ENCODE results near the gene MICALL1.
A peak's percentile ranks its signal among the peaks of the same experiment; 100 is the strongest.
"Not testable (repeated sequence)": the region's sequence is repeated elsewhere in the genome, so short reads cannot be mapped to it uniquely, and the experiment has no call there.

The MICALL1 gene

DNA sequence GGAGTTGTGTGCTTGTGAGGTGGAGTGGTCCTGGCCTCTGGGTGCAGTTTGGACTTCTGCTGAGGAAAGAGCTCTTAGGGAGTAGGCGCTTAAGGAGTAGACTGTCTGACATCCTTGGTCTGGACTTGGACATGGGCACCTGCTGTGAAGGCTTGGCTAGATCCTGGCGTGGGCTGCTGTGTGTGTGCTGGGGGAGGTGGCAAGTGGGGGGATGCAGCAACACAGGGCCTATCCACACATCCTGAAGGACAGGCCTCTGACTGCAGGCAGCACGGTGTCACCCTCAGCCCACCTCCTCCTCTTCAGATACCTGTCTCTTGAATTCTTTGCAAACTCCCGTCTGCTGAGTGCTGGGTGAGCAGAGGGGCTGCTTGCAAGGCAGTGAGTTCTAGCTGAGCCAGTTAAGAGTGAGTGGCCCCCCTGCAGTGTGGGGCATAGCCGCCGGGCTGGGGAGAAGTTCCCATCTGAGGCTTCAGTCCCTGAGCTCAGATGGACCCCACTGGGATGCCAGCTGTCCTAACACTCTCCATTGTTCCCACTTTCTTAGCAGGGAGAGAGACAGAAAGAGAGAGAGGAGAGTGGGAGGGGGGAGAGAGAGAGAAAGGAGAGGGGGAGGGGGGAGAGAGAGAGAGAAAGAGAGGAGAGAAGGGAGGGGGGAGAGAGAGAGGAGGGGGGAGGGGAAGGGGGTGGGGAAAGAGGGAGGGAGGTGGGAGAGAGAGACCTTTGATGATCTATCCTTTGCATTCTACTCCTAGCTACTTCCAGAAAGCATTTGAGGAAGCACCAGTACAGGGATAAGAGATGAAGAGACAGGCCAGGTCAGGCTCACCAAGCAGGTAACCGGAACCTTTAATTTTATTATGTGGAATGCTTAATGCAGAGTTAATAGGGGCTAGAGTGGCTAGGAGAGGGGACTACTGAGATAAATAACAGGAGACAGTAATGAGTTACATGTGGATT, 65.7 kb downstream of the MICALL1 start:
- Histone ChIP-seq H3K9ac (ENCODE audit: low read depth, low read length) (no peak overlapping the region), H3K4me3 (ENCODE audit: low read depth, low read length) (no peak overlapping the region), H3K4me1 (ENCODE audit: control insufficient read depth, insufficient read depth, low read length) (peaks cover 12% of the 10 kb centered on the region), H3K27me3 (ENCODE audit: control insufficient read depth, insufficient read depth, low read length) (no peaks in the 10 kb centered on the region), H3K9me3 (ENCODE audit: control insufficient read depth, insufficient read depth, low read length) (no peaks in the 10 kb centered on the region), H3K36me3 (ENCODE audit: control insufficient read depth, insufficient read depth, low read length) (peaks cover 31% of the 10 kb centered on the region)

GRCh38 chr22:37972527-37972926, 66.4 kb downstream of the MICALL1 start:
- Histone ChIP-seq H3K36me3 (ENCODE audit: control insufficient read depth, insufficient read depth, low read length) (peaks cover 25% of the 10 kb centered on the region), H3K27me3 (ENCODE audit: control insufficient read depth, insufficient read depth, low read length) (no peaks in the 10 kb centered on the region), H3K9ac (ENCODE audit: low read depth, low read length) (no peak overlapping the region), H3K4me3 (ENCODE audit: low read depth, low read length) (no peak overlapping the region), H3K9me3 (ENCODE audit: control insufficient read depth, insufficient read depth, low read length) (no peaks in the 10 kb centered on the region), H3K4me1 (ENCODE audit: control insufficient read depth, insufficient read depth, low read length) (peaks cover 12% of the 10 kb centered on the region)

DNA sequence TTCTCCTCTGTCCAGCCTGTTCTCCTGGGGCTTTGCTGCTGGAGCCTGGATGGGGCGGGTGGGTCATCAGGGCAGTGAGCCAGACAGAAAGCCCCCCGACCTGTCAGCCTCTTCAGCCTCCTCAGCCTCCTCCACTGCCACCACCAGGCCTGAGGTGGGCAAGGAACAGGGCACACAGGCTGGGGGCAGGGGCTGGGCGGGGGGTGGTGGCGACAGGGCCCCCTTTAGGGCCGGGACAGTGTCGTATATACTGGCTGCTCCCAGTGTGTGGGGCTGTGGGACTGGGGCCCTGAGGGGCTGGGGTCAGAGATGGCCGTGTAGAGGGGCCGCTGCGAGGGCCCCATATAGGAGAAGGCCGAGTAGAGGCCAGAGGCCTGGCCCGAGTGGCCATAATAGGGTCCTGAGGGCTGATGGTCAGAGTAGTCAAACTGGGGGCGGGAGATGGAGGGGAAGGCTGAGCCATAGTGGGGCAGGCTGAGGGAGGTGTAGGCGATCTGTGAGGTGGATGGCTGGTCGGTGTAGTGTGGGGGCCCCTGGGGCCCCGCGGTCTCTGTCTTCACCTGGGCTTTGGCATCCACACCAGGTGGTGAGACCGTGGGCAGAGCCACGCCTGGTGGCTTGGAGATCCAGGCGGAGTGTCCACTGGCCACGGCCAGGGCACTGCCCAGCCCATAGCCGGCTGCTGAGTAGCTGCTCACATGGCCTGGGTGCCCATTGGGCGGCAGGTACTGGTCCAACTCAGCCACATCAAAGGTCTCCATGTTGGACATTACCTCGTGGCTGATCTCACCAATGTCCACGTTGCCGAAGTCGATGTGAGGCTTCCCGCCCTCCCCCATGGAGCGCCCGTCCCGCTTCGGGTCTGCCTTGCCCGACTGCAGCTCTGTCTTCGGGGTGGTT, 67.4 kb downstream of the MICALL1 start:
- Histone ChIP-seq H3K9ac (ENCODE audit: low read depth, low read length) (no peak overlapping the region), H3K27me3 (ENCODE audit: control insufficient read depth, insufficient read depth, low read length) (no peaks in the 10 kb centered on the region), H3K9me3 (ENCODE audit: control insufficient read depth, insufficient read depth, low read length) (no peaks in the 10 kb centered on the region), H3K4me3 (ENCODE audit: low read depth, low read length) (no peak overlapping the region), H3K4me1 (ENCODE audit: control insufficient read depth, insufficient read depth, low read length) (peaks cover 12% of the 10 kb centered on the region), H3K36me3 (ENCODE audit: control insufficient read depth, insufficient read depth, low read length) (peaks cover 24% of the 10 kb centered on the region)

GRCh38 chr22:37975153-37975552, 69.1 kb downstream of the MICALL1 start:
- no peaks in the 10 kb centered on the region for H3K9me3 ChIP-seq (ENCODE audit: control insufficient read depth, insufficient read depth, low read length)
- peaks cover 12% of the 10 kb centered on the region for H3K4me1 ChIP-seq (ENCODE audit: control insufficient read depth, insufficient read depth, low read length)
- no peak overlapping the region for H3K4me3 ChIP-seq (ENCODE audit: low read depth, low read length)
- no peaks in the 10 kb centered on the region for H3K27me3 ChIP-seq (ENCODE audit: control insufficient read depth, insufficient read depth, low read length)
- no peak overlapping the region for H3K9ac ChIP-seq (ENCODE audit: low read depth, low read length)
- peaks cover 22% of the 10 kb centered on the region for H3K36me3 ChIP-seq (ENCODE audit: control insufficient read depth, insufficient read depth, low read length)

GRCh38 chr22:37976022-37976421, 69.9 kb downstream of the MICALL1 start:
- peaks cover 22% of the 10 kb centered on the region for H3K36me3 ChIP-seq (ENCODE audit: control insufficient read depth, insufficient read depth, low read length)
- H3K9ac ChIP-seq (ENCODE audit: low read depth, low read length); H3K4me3 ChIP-seq (ENCODE audit: low read depth, low read length); H3K27me3 ChIP-seq (ENCODE audit: control insufficient read depth, insufficient read depth, low read length); H3K4me1 ChIP-seq (ENCODE audit: control insufficient read depth, insufficient read depth, low read length); H3K9me3 ChIP-seq (ENCODE audit: control insufficient read depth, insufficient read depth, low read length): not testable (repeated sequence)

DNA sequence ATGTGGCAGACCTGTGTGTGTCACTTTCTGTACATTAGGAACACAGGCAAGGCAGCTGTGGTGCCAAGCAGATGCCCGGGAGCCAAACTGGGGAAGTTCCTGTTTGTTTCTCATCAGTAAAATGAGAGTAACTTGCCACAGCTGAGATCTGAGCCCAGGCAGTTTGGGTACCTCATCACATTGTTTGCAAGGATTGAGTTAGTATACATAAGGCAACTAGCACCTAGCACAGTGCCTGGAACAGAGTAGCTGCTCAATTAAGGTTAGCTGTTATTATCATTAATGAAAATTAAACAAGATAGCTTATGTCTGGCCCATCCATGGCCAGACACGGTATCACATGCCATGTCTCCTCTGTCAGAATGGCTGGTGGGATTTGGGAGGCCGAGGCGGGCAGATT, 70.5 kb downstream of the MICALL1 start:
- H3K4me1 ChIP-seq (ENCODE audit: control insufficient read depth, insufficient read depth, low read length), result peaks cover 3% of the 10 kb centered on the region
- H3K4me3 ChIP-seq (ENCODE audit: low read depth, low read length), result no peak overlapping the region

GRCh38 chr22:37979782-37980181, 73.7 kb downstream of the MICALL1 start:
- Histone ChIP-seq H3K27me3 (ENCODE audit: control insufficient read depth, insufficient read depth, low read length) (peaks cover 3% of the 10 kb centered on the region), H3K4me3 (ENCODE audit: low read depth, low read length) (no peak overlapping the region), H3K36me3 (ENCODE audit: control insufficient read depth, insufficient read depth, low read length) (peaks cover 13% of the 10 kb centered on the region), H3K9me3 (ENCODE audit: control insufficient read depth, insufficient read depth, low read length) (no peaks in the 10 kb centered on the region), H3K9ac (ENCODE audit: low read depth, low read length) (no peak overlapping the region), H3K4me1 (ENCODE audit: control insufficient read depth, insufficient read depth, low read length) (peaks cover 5% of the 10 kb centered on the region)

More for the DNA sequence above, 70.5 kb downstream of the MICALL1 start:
- Histone ChIP-seq H3K36me3 (ENCODE audit: control insufficient read depth, insufficient read depth, low read length) (peaks cover 22% of the 10 kb centered on the region), H3K9ac (ENCODE audit: low read depth, low read length) (no peak overlapping the region), H3K9me3 (ENCODE audit: control insufficient read depth, insufficient read depth, low read length) (no peaks in the 10 kb centered on the region), H3K27me3 (ENCODE audit: control insufficient read depth, insufficient read depth, low read length) (no peaks in the 10 kb centered on the region)

GRCh38 chr22:37981282-37982011, 75.3 kb downstream of the MICALL1 start:
- peaks cover 4% of the 10 kb centered on the region for H3K36me3 ChIP-seq (ENCODE audit: control insufficient read depth, insufficient read depth, low read length)
- no peak overlapping the region for H3K9ac ChIP-seq (ENCODE audit: low read depth, low read length)
- peaks cover 8% of the 10 kb centered on the region for H3K4me1 ChIP-seq (ENCODE audit: control insufficient read depth, insufficient read depth, low read length)

GRCh38 chr22:37982151-37982785, 76.2 kb downstream of the MICALL1 start:
- peaks cover 8% of the 10 kb centered on the region for H3K4me1 ChIP-seq (ENCODE audit: control insufficient read depth, insufficient read depth, low read length)
- H3K9me3 ChIP-seq (ENCODE audit: control insufficient read depth, insufficient read depth, low read length), result no peaks in the 10 kb centered on the region
- H3K4me3 ChIP-seq (ENCODE audit: low read depth, low read length), result peak overlapping the region; percentile 8
- H3K9ac ChIP-seq (ENCODE audit: low read depth, low read length), result no peak overlapping the region
- H3K36me3 ChIP-seq (ENCODE audit: control insufficient read depth, insufficient read depth, low read length), result no peaks in the 10 kb centered on the region
- H3K27me3 ChIP-seq (ENCODE audit: control insufficient read depth, insufficient read depth, low read length), result peaks cover 5% of the 10 kb centered on the region

More at GRCh38 chr22:37981282-37982011, 75.3 kb downstream of the MICALL1 start:
- peaks cover 5% of the 10 kb centered on the region for H3K27me3 ChIP-seq (ENCODE audit: control insufficient read depth, insufficient read depth, low read length)
- H3K4me3 ChIP-seq (ENCODE audit: low read depth, low read length), result no peak overlapping the region
- H3K9me3 ChIP-seq (ENCODE audit: control insufficient read depth, insufficient read depth, low read length), result no peaks in the 10 kb centered on the region

DNA sequence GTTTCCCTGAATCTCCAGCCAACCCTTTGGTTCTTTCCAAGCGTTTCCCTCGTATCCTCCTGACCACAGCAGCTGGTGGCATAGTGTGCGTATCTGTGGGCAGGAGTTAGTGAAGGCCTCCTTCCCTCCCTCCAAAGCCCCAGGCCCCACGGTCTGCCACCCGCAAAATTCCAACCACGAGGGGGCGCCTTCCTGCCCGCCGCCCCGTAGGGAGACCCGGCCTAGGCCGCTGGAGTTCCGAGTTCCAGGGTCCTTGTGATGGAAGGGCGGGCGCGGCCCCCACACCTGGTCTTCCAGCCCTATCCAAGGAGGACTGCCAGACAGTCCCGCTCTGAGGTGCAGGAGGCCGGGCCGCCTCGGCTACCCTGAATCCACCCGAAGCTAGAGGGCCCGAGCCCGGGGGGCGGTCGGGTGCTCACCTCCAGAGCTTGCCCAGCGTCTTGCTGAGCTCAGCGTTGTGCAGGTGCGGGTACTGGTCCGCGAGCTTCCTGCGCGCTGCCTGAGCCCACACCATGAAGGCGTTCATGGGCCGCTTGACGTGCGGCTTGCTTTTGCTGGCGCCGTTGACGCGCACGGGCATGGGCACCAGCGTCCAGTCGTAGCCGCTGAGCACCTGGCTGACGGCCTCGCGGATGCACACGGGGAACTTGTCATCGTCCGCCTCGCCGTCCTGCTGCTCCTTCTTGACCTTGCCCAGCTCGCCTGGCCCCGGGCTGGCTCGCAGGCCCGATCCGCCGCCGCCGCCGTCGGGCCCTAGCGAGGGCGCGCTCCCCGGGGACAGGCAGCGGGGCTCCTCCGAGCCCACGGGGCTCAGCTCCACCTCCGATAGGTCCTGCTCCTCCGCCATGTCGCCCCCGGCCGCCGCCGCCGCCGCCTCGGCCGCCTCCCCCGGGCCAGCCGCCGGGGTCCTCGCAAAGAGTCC, 77.1 kb downstream of the MICALL1 start:
- H3K4me1 ChIP-seq (ENCODE audit: control insufficient read depth, insufficient read depth, low read length), result peaks cover 8% of the 10 kb centered on the region
- H3K9ac ChIP-seq (ENCODE audit: low read depth, low read length), result no peak overlapping the region
- H3K9me3 ChIP-seq (ENCODE audit: control insufficient read depth, insufficient read depth, low read length), result no peaks in the 10 kb centered on the region
- peak overlapping the region; percentile 66 for H3K4me3 ChIP-seq (ENCODE audit: low read depth, low read length)
- H3K36me3 ChIP-seq (ENCODE audit: control insufficient read depth, insufficient read depth, low read length), result no peaks in the 10 kb centered on the region
- H3K27me3 ChIP-seq (ENCODE audit: control insufficient read depth, insufficient read depth, low read length), result peaks cover 5% of the 10 kb centered on the region

Measured in iPS-15b (cell line).